GM12878 (cell line): Measurements from ENCODE around the gene PRX. TPM values are rescaled to one million over a fixed set of nuclear protein-coding genes. Genes with fewer than 3 reads are reported as not detected.

Source experiments
- ATAC-seq: fragments of 200-7000 bp; cut with Tn5 transposase; 3 replicates; pipeline ENCODE4 v1.9.1; 2020; ENCODE audit warnings: mild to moderate bottlenecking, moderate library complexity
- BruUV-seq: library from RNA; stranded (reverse); fragments of 400-500 nt; replicated peaks from 2 replicates; lab custom pipeline; 2021; lab: Mats Ljungman, UMichigan
- CTCF ChIA-PET: fragments of 300-600 bp; sonication (Branson Sonifier 250); formaldehyde crosslinking; extraction: SDS; loops from one replicate; lab custom pipeline; 2021; ENCODE audit warnings: inconsistent platforms; lab: Yijun Ruan, JAX
- POLR2A ChIA-PET: fragments of 350-600 bp; formaldehyde crosslinking; extraction: SDS; loops from one replicate; lab custom pipeline; 2021; ENCODE audit warnings: inconsistent platforms; lab: Charles Lee
- RAD21 ChIA-PET: fragments of 300-600 bp; sonication (Branson Sonifier 250); formaldehyde crosslinking; loops from one replicate; lab custom pipeline; 2023; ENCODE audit warnings: antibody characterized with exemption; ENCODE audit not compliant: unreplicated experiment; lab: Charles Lee
- SMC1A ChIA-PET: fragments of 300-600 bp; sonication (Branson Sonifier 250); formaldehyde crosslinking; loops from one replicate; lab custom pipeline; 2023; ENCODE audit not compliant: unreplicated experiment, uncharacterized antibody; lab: Charles Lee
- DNase-seq: peaks from one replicate; pipeline ENCODE4 v3.0.0-alpha.2; 2011; ENCODE audit warnings: low read depth, low spot score
- FAIRE-seq: peaks from 3 replicates; lab custom pipeline; 2011; peaks lifted over from hg19 to GRCh38; lab: Jason Lieb, UNC
- H2AFZ ChIP-seq: 2 replicates; pipeline ENCODE4 v1.6.0; 2011; ENCODE audit warnings: low read depth, low read length, control low read depth; ENCODE audit not compliant: control insufficient read depth
- H3K27ac ChIP-seq: 2 replicates; pipeline ENCODE4 v1.5.1; 2011; ENCODE audit warnings: control low read depth; ENCODE audit not compliant: control insufficient read depth, insufficient read depth
- H3K27me3 ChIP-seq, 2 experiments: replicated peaks in 1 of 2; 2 replicates each; pipeline versions ENCODE4 v1.6.0 to v1.6.1; 2011; ENCODE audit warnings: low read length in 1 of 2; ENCODE audit not compliant: control insufficient read depth in 2 of 2, insufficient read depth in 2 of 2
- H3K36me3 ChIP-seq, 2 experiments: 2 replicates each; pipeline ENCODE4 v1.5.1; 2011; ENCODE audit warnings: low read length in 1 of 2; ENCODE audit not compliant: control insufficient read depth in 2 of 2, insufficient read depth in 2 of 2
- H3K4me1 ChIP-seq: 2 replicates; pipeline ENCODE4 v1.6.1; 2011; ENCODE audit warnings: mild to moderate bottlenecking, low read length, moderate library complexity, mixed read lengths; ENCODE audit not compliant: control insufficient read depth, insufficient read depth
- H3K4me2 ChIP-seq: 2 replicates; pipeline ENCODE4 v1.6.0; 2011; ENCODE audit warnings: control low read depth; ENCODE audit not compliant: control insufficient read depth, insufficient read depth
- H3K4me3 ChIP-seq: fragments of 200-600 bp; sonication (generic); 2 replicates; pipeline ENCODE4 v1.5.1; 2016
- H3K79me2 ChIP-seq: 2 replicates; pipeline ENCODE4 v1.6.0; 2011; ENCODE audit warnings: low read length; ENCODE audit not compliant: control insufficient read depth, insufficient read depth
- H3K9ac ChIP-seq: 2 replicates; pipeline ENCODE4 v1.8.0; 2011; ENCODE audit warnings: low read length, control low read depth, mixed read lengths; ENCODE audit not compliant: control insufficient read depth, insufficient read depth
- H3K9me3 ChIP-seq: replicated peaks from 3 replicates; pipeline ENCODE4 v1.5.1; 2011; ENCODE audit warnings: mild to moderate bottlenecking, low read length; ENCODE audit not compliant: control insufficient read depth, insufficient read depth
- H4K20me1 ChIP-seq: 2 replicates; pipeline ENCODE4 v1.6.0; 2011; ENCODE audit not compliant: control insufficient read depth, insufficient read depth
- ATF7 ChIP-seq: fragments of 450-650 bp; IDR thresholded peaks from 2 replicates; pipeline ENCODE4 v1.6.1; 2016; ENCODE audit warnings: low read depth, mild to moderate bottlenecking
- BHLHE40 ChIP-seq, 2 experiments: fragments of 450-650 bp in 1 of 2; IDR thresholded peaks; 2 replicates each; pipeline ENCODE4 v1.6.1; 2011 to 2017; ENCODE audit warnings: low read depth in 2 of 2, borderline replicate concordance in 1 of 2, improper control_type of control experiment in 1 of 2, low read length in 1 of 2, mild to moderate bottlenecking in 1 of 2
- CBFB ChIP-seq: IDR thresholded peaks from 2 replicates; pipeline ENCODE4 v1.6.1; 2016; ENCODE audit warnings: antibody characterized with exemption, low read depth
- HSF1 ChIP-seq: fragments of 150-350 bp; IDR thresholded peaks from 2 replicates; pipeline ENCODE4 v1.6.1; 2014; ENCODE audit warnings: mild to moderate bottlenecking, low read depth, low read length
- MEF2A ChIP-seq: IDR thresholded peaks from 2 replicates; pipeline ENCODE4 v1.6.1; 2011; ENCODE audit warnings: low read depth, mild to moderate bottlenecking, low read length, moderate library complexity; ENCODE audit not compliant: insufficient read depth
- PAX5 ChIP-seq: IDR thresholded peaks from 2 replicates; pipeline ENCODE4 v1.6.1; 2011; ENCODE audit warnings: low read depth, low read length, borderline replicate concordance
- POLR2AphosphoS2 ChIP-seq: IDR thresholded peaks from 2 replicates; pipeline ENCODE4 v1.6.1; 2011; ENCODE audit warnings: low read depth, mild to moderate bottlenecking, low read length, improper control_type of control experiment, moderate library complexity
- SKIL ChIP-seq: fragments of 450-650 bp; IDR thresholded peaks from 2 replicates; pipeline ENCODE4 v1.6.1; 2017; ENCODE audit warnings: mild to moderate bottlenecking, low read depth, inconsistent platforms; ENCODE audit not compliant: poor library complexity, severe bottlenecking
- SUZ12 ChIP-seq: fragments of 200-600 bp; sonication (generic); IDR thresholded peaks from one replicate; pipeline ENCODE4 v1.6.1; 2018; ENCODE audit warnings: antibody characterized with exemption, mild to moderate bottlenecking; ENCODE audit not compliant: unreplicated experiment
- TCF3 ChIP-seq: IDR thresholded peaks from 2 replicates; pipeline ENCODE4 v1.6.1; 2012; ENCODE audit warnings: low read depth, mild to moderate bottlenecking, low read length, borderline replicate concordance; ENCODE audit not compliant: insufficient read depth
- ZNF217 ChIP-seq: fragments of 450-650 bp; IDR thresholded peaks from 2 replicates; pipeline ENCODE4 v1.6.1; 2017; ENCODE audit warnings: antibody characterized with exemption, mild to moderate bottlenecking
- ZNF384 ChIP-seq: IDR thresholded peaks from 2 replicates; pipeline ENCODE4 v1.6.1; 2012; ENCODE audit warnings: low read depth, mild to moderate bottlenecking, low read length, improper control_type of control experiment, borderline replicate concordance
- WGBS: methylation state at CpG from one replicate; pipeline ENCODE4 v1.1.6; 2016; ENCODE audit warnings: low lambda C conversion rate; ENCODE audit not compliant: insufficient replicate concordance, insufficient coverage; ENCODE audit errors: missing lambda C conversion rate; 5-methylcytosine and 5-hydroxymethylcytosine counted together
- in situ Hi-C: fragments of 300-500 bp; cut with MboI; formaldehyde crosslinking; loops from 9 replicates; pipeline ENCODE4 v1.14.3; 2018; ENCODE audit warnings: mixed read lengths
- intact Hi-C: fragments of 100-400 bp; cut with micrococcal nuclease; formaldehyde crosslinking; loops from one replicate; pipeline ENCODE4 v1.14.2; 2022; ENCODE audit not compliant: unreplicated experiment
- polyA plus RNA-seq, 11 experiments: library from polyadenylated mRNA; depleted of rRNA in 4 of 11; unstranded in 6 of 11; stranded (reverse) in 5 of 11; fragments of >200 nt; fragmentation: Nextera tagmentation in 4 of 11; fragmentation: Illumina TruSeq in 1 of 11; extraction: Ambion mirVana in 4 of 11; extraction: Trizol in 1 of 11; gene quantifications; 1 replicate in 1 of 11; 2 replicates in 10 of 11; pipeline versions ENCODE4 v1.2.1 to v1.2.3, GENCODE V29; 2011 to 2016; ENCODE audit warnings: inconsistent platforms in 2 of 11, missing spikeins in 2 of 11, low read depth in 1 of 11
- total RNA-seq, 4 experiments: library from RNA; depleted of rRNA in 3 of 4; stranded (reverse); fragments of >200 nt in 3 of 4; fragmentation: Illumina TruSeq in 1 of 4; extraction: Trizol in 1 of 4; gene quantifications; 2 replicates each; pipeline versions ENCODE4 v1.2.1 to v1.2.3, GENCODE V29; 2013 to 2021
- TF ChIP-seq, protein P1 (sequence below): fragments of 450-650 bp; IDR thresholded peaks from 2 replicates; pipeline ENCODE4 v1.6.1; 2018; ENCODE audit warnings: mild to moderate bottlenecking, low read depth, moderate library complexity; ENCODE audit not compliant: partially characterized antibody

Gene PRX
- total and polyA plus RNA-seq, 10 of the 15 experiments (the other 5 are each of a cell fraction or from before 2014, with no cell fraction given): 0.02 to 1.4 (median 0.54) TPM; not detected in 1

DNA sequence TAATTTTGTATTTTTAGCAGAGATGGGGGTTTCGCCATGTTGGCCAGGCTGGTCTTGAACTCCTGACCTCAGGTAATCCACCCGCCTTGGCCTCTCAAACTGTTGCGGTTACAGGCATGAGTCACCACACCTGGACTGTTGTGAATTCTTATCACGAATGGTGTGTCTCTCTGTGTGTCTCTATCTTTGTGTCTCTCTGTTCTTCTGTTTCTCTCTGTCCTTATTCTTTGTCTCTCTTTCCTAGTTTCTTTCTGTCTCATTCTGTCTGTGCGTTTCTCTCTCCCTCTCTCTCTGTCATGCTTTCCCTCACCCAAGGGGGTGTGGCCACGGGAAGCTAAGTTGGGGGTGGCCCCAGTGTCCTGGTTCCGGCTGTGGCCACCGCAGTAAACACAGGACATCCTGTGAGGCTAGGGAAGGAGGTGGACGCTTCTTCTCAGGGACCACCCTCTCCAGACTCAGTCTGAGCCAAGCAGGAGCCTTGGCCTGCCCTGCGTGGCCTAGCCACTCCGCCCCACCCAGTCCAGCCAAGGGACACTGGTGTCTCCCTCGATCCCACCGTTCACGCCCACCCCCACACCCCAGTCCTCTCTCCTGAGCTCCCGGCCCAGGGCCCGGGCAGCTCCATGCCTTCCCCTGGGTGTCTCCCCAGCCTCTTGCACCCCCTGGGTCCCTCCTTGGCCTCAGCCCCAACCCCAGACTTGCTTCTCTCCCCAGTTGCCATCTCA lies 3.9 kb upstream of the PRX start:
- 17% methylated on average over 16 of the region's 16 CpGs for WGBS
- ChIA-PET CTCF (interaction anchor here (0.6 to 2.2 kb wide), 7 partner anchors 9 to 131 kb away, joined by 3 to 7 read pairs (median 3); partner anchors contain the start of genes SERTAD1 and SERTAD3), POLR2A (interaction anchor here (0.6 to 2.8 kb wide), 5 partner anchors 9 to 969 kb away, joined by 3 to 12 read pairs (median 5); partner anchors contain the start of gene SERTAD1), SMC1A (interaction anchor here (0.7 to 2.3 kb wide), 6 partner anchors 9 to 113 kb away, joined by 3 to 8 read pairs (median 6); partner anchors contain the start of genes SERTAD1 and SERTAD3), RAD21 (interaction anchor here (0.5 to 1.5 kb wide), 4 partner anchors 9 to 112 kb away, joined by 3 to 6 read pairs (median 4); partner anchors contain the start of gene SERTAD1)
- Histone ChIP-seq H3K4me2 (peak overlapping the region; percentile 52), H3K36me3 (no peaks in the 10 kb centered on the region), H3K79me2 (peaks cover 3% of the 10 kb centered on the region; the same call in 1 of the 2 replicates), H3K9me3 (no peaks in the 10 kb centered on the region), H3K4me3 (no peak overlapping the region), H3K4me1 (peaks cover 22% of the 10 kb centered on the region), H3K27ac (peak overlapping the region; percentile 80), H2AFZ (peak overlapping the region; percentile 45), H3K9ac (peak overlapping the region; percentile 46), H4K20me1 (no peaks in the 10 kb centered on the region), H3K27me3 (no peaks in the 10 kb centered on the region)
- in situ Hi-C loops: no loop called here
- BruUV-seq: no TSS peak
- peak; percentile 75 for FAIRE-seq
- intact Hi-C loops: loop anchor here (5.0 kb wide), 1 partner anchor 60 kb away; no protein-coding TSS in a partner anchor
- DNase-seq: no peak
- ATAC-seq: peak; percentile 27
- TF ChIP-seq ATF7 (0 out of 2 replicates have a peak, but pooled peaks have one; percentile 42), ZNF384 (no peak), SUZ12 (no peak), POLR2AphosphoS2 (no peak), TCF3 (peak; percentile 79; the same call in 1 of the 2 replicates), HSF1 (no peak), CBFB (peak; percentile 83; the same call in 1 of the 2 replicates), SKIL (peak; percentile 69), MEF2A (0 out of 2 replicates have a peak, but pooled peaks have one; percentile 41), BHLHE40 (IDR thresholded peaks at IDR 0.05; ENCODE audit: borderline replicate concordance in 1 of 2, low read depth in 2 of 2, low read length in 1 of 2) (peak in 1 of 2 experiments; percentile 36; a peak in 1 of 4 replicates), ZNF217 (peak; percentile 76; the same call in 1 of the 2 replicates), PAX5 (0 out of 2 replicates have a peak, but pooled peaks have one; percentile 31)
- TF ChIP-seq, protein P1, sequence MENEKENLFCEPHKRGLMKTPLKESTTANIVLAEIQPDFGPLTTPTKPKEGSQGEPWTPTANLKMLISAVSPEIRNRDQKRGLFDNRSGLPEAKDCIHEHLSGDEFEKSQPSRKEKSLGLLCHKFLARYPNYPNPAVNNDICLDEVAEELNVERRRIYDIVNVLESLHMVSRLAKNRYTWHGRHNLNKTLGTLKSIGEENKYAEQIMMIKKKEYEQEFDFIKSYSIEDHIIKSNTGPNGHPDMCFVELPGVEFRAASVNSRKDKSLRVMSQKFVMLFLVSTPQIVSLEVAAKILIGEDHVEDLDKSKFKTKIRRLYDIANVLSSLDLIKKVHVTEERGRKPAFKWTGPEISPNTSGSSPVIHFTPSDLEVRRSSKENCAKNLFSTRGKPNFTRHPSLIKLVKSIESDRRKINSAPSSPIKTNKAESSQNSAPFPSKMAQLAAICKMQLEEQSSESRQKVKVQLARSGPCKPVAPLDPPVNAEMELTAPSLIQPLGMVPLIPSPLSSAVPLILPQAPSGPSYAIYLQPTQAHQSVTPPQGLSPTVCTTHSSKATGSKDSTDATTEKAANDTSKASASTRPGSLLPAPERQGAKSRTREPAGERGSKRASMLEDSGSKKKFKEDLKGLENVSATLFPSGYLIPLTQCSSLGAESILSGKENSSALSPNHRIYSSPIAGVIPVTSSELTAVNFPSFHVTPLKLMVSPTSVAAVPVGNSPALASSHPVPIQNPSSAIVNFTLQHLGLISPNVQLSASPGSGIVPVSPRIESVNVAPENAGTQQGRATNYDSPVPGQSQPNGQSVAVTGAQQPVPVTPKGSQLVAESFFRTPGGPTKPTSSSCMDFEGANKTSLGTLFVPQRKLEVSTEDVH: no peak
